Gastrocnemius medialis (tissue), 4 donors: ENCODE results near the gene DBP. TPM values are rescaled to one million over a fixed set of nuclear protein-coding genes. Genes with fewer than 3 reads are reported as not detected.

Experiments used
- ATAC-seq, 2 donors: fragments of 150-250 bp; one replicate each; pipeline ENCODE4 v1.9.1; 2016
- DNase-seq, 2 donors: peaks; one replicate each; pipeline ENCODE4 v3.0.0-alpha.2; 2019
- H3K27ac ChIP-seq, 4 donors: fragments of 200-600 bp; sonication (generic); 1 replicate in 1 of 4; 2 replicates in 3 of 4; pipeline ENCODE4 v1.5.1; 2016 to 2018; ENCODE audit warnings: mild to moderate bottlenecking in 2 of 4, moderate library complexity in 1 of 4
- H3K27me3 ChIP-seq, 3 donors: fragments of 200-600 bp; sonication (generic) in 2 of 3; 1 replicate in 1 of 3; 2 replicates in 2 of 3; pipeline versions ENCODE4 v1.5.1 to v1.6.0; 2016 to 2019; ENCODE audit warnings: mild to moderate bottlenecking in 1 of 3, moderate library complexity in 1 of 3
- H3K36me3 ChIP-seq, 2 donors: fragments of 200-600 bp; sonication (generic) in 1 of 2; one replicate each; pipeline ENCODE4 v1.5.1; 2017 to 2018
- H3K4me1 ChIP-seq, 2 donors: fragments of 200-600 bp; sonication (generic) in 1 of 2; one replicate each; pipeline ENCODE4 v1.5.1; 2016 to 2017; ENCODE audit warnings: mild to moderate bottlenecking in 2 of 2
- H3K4me3 ChIP-seq, 4 donors: fragments of 200-600 bp; sonication (generic) in 3 of 4; 1 replicate in 1 of 4; 2 replicates in 3 of 4; pipeline ENCODE4 v1.5.1; 2016 to 2019; ENCODE audit warnings: mild to moderate bottlenecking in 2 of 4
- H3K9me3 ChIP-seq, 3 donors: fragments of 200-600 bp; sonication (generic) in 2 of 3; 1 replicate in 1 of 3; 2 replicates in 2 of 3; pipeline ENCODE4 v1.5.1; 2016 to 2019
- POLR2A ChIP-seq, 2 donors: fragments of 450-650 bp; IDR thresholded peaks; one replicate each; pipeline ENCODE4 v1.6.1; 2017; ENCODE audit warnings: antibody characterized with exemption in 2 of 2, mild to moderate bottlenecking in 2 of 2, moderate library complexity in 2 of 2
- in situ Hi-C, 4 donors: fragments of 200-750 bp; cut with MboI; loops; one replicate each; pipeline versions ENCODE4 v1.15.0 to v1.8.0; 2017; ENCODE audit warnings: low sequenced_read_pairs in 4 of 4
- intact Hi-C: fragments of 100-400 bp; cut with DNase I; formaldehyde crosslinking; loops from one replicate; pipeline ENCODE4 v1.15.1; 2023; ENCODE audit warnings: low total_unique reads
- total RNA-seq, 4 donors: library from RNA; depleted of rRNA; stranded (reverse); fragments of >200 nt; gene quantifications; one replicate each; pipeline versions ENCODE4 v1.1.0 to v1.2.3, GENCODE V29; 2016
- TF ChIP-seq, protein P1 (sequence below), 5 experiments: fragments of 450-650 bp in 3 of 5; fragments of 200-600 bp in 2 of 5; sonication (generic) in 2 of 5; IDR thresholded peaks in 4 of 5; conservative IDR thresholded peaks in 1 of 5; 1 replicate in 4 of 5; 2 replicates in 1 of 5; pipeline ENCODE4 v1.5.1; 2016 to 2019; ENCODE audit warnings: antibody characterized with exemption in 5 of 5, mild to moderate bottlenecking in 3 of 5, moderate library complexity in 3 of 5

DBP gene
- total RNA-seq, 4 donors from 2014 or later: 1.7 to 12.9 (median 4.4) TPM

DNA sequence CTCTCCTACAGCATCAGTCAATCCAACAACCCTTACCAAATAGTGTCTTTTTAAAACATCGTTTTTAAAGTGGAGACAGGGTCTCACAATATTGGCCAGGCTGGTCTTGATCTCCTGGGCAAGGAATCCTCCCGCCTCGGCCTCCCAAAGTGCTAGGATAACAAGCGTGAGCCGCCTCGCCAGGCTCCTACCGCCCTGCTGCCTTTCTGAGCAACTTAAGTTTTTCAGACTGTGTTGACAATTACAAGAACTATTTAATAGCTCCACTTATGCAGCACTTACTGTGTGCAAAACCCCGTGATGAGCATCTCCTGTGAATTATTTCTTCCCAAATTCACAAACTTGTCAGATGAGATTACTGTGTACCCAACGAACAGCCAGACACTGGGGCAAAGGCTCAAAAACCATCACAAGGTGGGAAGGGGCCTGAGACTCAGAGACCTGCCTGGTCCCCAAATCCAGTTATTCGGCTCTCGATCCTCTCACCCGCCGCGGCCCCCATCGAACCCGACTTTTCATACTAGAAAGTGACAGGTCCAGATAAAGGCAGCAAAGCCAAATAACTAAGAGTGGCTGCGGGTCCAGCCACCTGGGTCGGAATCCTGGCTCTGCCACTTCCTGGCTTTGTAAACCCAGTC is 18.8 kb downstream of the DBP start:
- peak overlapping the region; percentile 92 to 99 (median 96) for H3K27ac ChIP-seq
- H3K4me1 ChIP-seq: peaks cover 32 to 51% of the 10 kb centered on the region in 2 donors
- no peaks in the 10 kb centered on the region for H3K9me3 ChIP-seq
- no peak for ATAC-seq
- no peaks in the 10 kb centered on the region for H3K27me3 ChIP-seq
- peaks cover 3 to 29% of the 10 kb centered on the region in 2 donors for H3K36me3 ChIP-seq
- peak overlapping the region; percentile 66 to 96 (median 79) for H3K4me3 ChIP-seq
- in situ Hi-C loops (no loop called here), intact Hi-C loops (loop anchor here (2.0 kb wide), 2 partner anchors 16 to 50 kb away; no protein-coding TSS in a partner anchor)
- peak in 1 of 2 donors; percentile 36 for DNase-seq
- no peak for TF ChIP-seq POLR2A (IDR thresholded peaks at IDR 0.05)
- TF ChIP-seq, protein P1, sequence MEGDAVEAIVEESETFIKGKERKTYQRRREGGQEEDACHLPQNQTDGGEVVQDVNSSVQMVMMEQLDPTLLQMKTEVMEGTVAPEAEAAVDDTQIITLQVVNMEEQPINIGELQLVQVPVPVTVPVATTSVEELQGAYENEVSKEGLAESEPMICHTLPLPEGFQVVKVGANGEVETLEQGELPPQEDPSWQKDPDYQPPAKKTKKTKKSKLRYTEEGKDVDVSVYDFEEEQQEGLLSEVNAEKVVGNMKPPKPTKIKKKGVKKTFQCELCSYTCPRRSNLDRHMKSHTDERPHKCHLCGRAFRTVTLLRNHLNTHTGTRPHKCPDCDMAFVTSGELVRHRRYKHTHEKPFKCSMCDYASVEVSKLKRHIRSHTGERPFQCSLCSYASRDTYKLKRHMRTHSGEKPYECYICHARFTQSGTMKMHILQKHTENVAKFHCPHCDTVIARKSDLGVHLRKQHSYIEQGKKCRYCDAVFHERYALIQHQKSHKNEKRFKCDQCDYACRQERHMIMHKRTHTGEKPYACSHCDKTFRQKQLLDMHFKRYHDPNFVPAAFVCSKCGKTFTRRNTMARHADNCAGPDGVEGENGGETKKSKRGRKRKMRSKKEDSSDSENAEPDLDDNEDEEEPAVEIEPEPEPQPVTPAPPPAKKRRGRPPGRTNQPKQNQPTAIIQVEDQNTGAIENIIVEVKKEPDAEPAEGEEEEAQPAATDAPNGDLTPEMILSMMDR (IDR thresholded peaks at IDR 0.05 in 4 of 5, conservative IDR thresholded peaks at IDR 0.05 in 1 of 5): no peak

DNA sequence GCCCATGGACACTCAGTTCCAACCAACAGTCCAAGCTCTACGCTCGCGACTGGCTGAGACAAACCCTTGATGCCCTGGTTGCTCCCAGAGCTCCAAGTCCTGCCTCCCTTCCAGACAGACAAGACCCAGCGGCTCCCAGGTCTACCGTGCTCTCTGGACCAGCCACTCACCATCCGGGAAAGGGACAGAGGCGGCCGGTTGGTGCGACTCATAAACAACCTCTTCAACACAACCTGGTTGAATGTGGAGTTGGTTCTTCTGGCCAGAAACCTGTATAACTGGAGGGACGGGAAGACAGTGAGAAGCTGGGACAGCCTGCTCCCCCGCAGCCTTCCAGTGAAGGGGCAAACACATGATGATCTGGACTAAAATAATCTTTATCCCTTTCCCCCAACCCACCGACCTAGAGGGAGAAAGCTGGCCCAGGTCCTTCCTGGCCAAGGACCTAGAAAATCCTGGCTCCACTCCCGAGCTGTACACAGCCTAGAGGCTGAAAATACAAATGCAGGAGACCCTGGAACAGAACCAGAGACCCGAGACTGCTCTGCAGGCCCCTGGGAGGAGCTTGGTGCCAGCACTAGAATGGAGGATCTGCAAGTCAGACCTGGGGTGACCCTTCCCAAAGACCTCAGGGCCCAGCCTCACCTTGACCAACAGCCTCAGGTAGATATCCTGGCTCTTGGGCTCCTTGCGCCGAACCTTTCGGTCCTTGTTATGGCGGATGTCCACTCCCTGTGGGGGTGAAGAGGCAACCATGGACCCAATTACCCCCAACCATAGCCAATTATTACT is 19.8 kb downstream of the DBP start:
- H3K27me3 ChIP-seq: no peaks in the 10 kb centered on the region
- peak overlapping the region; percentile 66 to 96 (median 79) for H3K4me3 ChIP-seq
- peaks cover 3 to 29% of the 10 kb centered on the region in 2 donors for H3K36me3 ChIP-seq
- ATAC-seq (no peak), DNase-seq (no peak)
- H3K4me1 ChIP-seq: peaks cover 34 to 55% of the 10 kb centered on the region in 2 donors
- in situ Hi-C loops: no loop called here
- no peak for TF ChIP-seq POLR2A (IDR thresholded peaks at IDR 0.05)
- TF ChIP-seq, protein P1 (IDR thresholded peaks at IDR 0.05 in 4 of 5, conservative IDR thresholded peaks at IDR 0.05 in 1 of 5): no peak
- H3K9me3 ChIP-seq: no peaks in the 10 kb centered on the region
- peak overlapping the region; percentile 92 to 99 (median 96) for H3K27ac ChIP-seq
- intact Hi-C loops: no loop called here

DNA sequence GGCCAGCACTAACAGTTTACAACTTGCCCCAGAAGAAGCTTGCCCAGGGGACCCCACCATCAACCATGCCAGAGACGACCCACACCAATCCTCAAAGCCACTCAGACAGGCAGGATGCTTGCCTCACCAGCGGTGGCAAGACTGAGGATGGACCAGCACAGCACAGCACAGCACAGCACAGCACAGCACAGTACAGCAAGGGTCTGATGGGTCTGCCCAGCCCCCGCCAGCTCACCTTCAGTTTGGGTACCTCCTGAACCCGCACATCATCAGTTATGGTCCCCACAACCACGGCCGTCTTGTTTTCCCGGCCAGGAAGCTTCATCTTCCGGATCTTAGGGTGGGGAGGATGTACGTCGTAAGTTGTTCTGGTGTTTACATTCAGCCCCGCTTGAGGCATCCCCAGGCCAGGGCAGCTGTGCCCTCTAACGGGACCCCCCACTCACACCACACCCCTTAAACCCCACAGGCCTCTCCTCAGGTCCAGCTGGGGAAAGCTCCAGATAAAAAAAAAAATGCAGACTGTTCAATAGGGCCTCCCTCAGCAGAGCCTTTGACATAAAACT is 20.6 kb downstream of the DBP start:
- DNase-seq: no peak
- peaks cover 34 to 55% of the 10 kb centered on the region in 2 donors for H3K4me1 ChIP-seq
- no peak for ATAC-seq
- no peak overlapping the region for H3K4me3 ChIP-seq
- intact Hi-C loops: no loop called here
- in situ Hi-C loops: no loop called here
- H3K27ac ChIP-seq: peak overlapping the region in 2 of 4 donors; percentile 21 to 92
- peaks cover 3 to 29% of the 10 kb centered on the region in 2 donors for H3K36me3 ChIP-seq
- no peak for TF ChIP-seq POLR2A (IDR thresholded peaks at IDR 0.05)
- TF ChIP-seq, protein P1 (IDR thresholded peaks at IDR 0.05 in 4 of 5, conservative IDR thresholded peaks at IDR 0.05 in 1 of 5): no peak
- no peaks in the 10 kb centered on the region for H3K9me3 ChIP-seq
- H3K27me3 ChIP-seq: no peaks in the 10 kb centered on the region

- in situ Hi-C loops: no loop called here
- Histone ChIP-seq H3K4me1 (peaks cover 34 to 55% of the 10 kb centered on the region in 2 donors), H3K4me3 (no peak overlapping the region), H3K27ac (peak overlapping the region in 1 of 4 donors; percentile 21), H3K27me3 (no peaks in the 10 kb centered on the region), H3K36me3 (peaks cover 3 to 29% of the 10 kb centered on the region in 2 donors), H3K9me3 (no peaks in the 10 kb centered on the region)
- no peak for DNase-seq
- ATAC-seq: no peak
- no peak for TF ChIP-seq POLR2A (IDR thresholded peaks at IDR 0.05)
- TF ChIP-seq, protein P1 (IDR thresholded peaks at IDR 0.05 in 4 of 5, conservative IDR thresholded peaks at IDR 0.05 in 1 of 5): no peak
- intact Hi-C loops: no loop called here
Observed at GRCh38 chr19:48616041-48616436, 21.1 kb downstream of the DBP start.
